ENCODE data around the gene SYNCRIP. TPM values are rescaled to one million over a fixed set of nuclear protein-coding genes. Genes with fewer than 3 reads are reported as not detected.
"Not testable (repeated sequence)": the region's sequence is repeated elsewhere in the genome, so short reads cannot be mapped to it uniquely, and the experiment has no call there.

The SYNCRIP gene
- polyA plus RNA-seq (ENCODE audit: insufficient read length), result 92.8 TPM

GRCh38 chr6:85642774-85643536 lies at the start of gene SYNCRIP:
Gene SYNCRIP (minus strand): TSS chr6:85642886. CDS start chr6:85641439, 1,447 bp downstream.
- DNase-seq, result peak; percentile 100

- DNase-seq, result no peak
Observed at GRCh38 chr6:85691478-85691877, 48.8 kb upstream of the SYNCRIP start.

- DNase-seq, result no peak
Observed at GRCh38 chr6:85690071-85690470, 47.4 kb upstream of the SYNCRIP start.

DNA sequence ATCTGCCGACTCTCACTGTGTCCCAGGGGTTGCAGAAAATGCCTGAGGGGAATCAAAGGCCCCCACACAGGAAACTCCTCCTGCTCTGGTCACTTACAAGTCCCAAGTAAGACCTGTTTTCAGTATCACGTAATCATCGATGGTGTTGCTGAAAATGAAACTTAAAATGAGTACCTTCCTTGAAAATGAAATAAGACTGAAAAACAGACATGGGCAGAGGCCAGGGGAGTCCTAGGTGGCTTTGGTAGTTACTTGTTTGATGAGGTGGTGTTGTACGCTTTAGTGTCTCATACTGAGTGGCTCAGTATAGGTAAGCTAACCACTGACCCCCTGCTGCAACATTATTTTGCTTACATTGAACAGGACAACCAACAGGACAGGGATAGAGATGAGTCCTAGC lies 43.0 kb upstream of the SYNCRIP start:
- no peak for DNase-seq

DNA sequence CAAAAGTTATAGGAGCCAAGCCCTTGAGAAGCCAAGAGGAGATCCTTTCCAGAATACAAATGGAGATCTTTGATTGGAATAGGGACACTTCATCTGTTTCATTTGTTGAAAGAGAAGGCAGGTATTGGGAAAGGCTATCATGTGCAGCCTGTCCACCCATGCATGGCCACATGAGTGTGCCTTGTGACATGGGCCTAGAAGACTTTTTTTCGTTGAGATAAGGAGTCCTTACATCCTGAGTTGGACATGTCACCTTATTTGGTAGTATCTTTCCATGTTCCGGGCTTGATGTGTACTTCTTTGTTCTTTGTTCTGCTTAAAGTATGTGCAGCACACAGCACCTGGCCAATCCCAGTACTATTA lies 42.1 kb upstream of the SYNCRIP start:
- DNase-seq, result no peak

DNA sequence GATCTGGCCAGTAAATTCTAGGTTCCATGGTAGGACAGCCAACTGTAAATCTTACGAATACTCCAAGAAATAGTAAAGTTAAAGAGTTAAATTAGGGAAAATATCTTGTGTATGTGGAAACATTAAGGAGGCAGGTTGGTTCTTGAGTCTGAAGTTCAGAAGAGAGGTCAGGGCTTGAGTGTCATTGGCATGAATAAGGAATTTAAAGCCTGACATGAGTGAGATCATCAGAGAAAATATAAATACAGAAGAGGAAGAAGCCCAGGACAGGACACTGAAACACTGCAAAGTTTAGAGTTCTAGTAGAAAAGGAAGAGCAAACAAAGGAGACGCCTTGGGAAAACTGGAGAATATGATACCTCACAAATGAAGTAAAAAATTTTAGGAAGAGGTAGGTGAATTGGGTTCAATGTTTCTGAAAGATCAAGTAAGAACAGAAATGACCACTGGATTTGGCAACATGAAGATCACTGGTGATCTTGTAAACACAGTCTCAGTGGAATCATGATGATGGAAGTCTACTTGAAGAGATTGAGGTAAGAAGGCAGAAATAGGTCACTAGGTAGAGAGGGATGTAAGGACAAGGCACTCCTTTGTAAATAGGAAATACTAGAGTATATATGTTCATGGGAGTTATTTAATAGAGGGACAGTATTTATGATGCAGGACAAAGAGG lies 41.6 kb upstream of the SYNCRIP start:
- DNase-seq, result no peak

DNA sequence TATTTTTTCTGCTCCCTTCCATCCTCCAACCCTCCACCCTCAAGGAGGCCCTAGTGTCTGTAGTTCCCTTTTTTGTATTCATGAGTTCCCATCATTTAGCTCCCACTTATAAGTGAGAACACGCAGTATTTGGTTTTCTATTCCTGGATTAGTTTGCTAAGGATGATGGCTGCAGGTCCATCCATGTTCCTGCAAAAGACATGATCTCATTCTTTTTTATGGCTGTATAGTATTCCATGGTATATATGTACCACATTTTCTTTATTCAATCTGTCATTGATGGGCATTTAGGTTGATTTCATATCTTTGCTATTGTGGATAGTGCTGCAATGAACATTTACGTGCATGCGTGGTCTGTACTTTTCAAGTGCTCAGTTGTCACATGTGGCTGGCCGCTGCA lies 39.2 kb upstream of the SYNCRIP start:
- not testable (repeated sequence) for DNase-seq

GRCh38 chr6:85680388-85680787 lies 37.7 kb upstream of the SYNCRIP start:
- no peak for DNase-seq

DNA sequence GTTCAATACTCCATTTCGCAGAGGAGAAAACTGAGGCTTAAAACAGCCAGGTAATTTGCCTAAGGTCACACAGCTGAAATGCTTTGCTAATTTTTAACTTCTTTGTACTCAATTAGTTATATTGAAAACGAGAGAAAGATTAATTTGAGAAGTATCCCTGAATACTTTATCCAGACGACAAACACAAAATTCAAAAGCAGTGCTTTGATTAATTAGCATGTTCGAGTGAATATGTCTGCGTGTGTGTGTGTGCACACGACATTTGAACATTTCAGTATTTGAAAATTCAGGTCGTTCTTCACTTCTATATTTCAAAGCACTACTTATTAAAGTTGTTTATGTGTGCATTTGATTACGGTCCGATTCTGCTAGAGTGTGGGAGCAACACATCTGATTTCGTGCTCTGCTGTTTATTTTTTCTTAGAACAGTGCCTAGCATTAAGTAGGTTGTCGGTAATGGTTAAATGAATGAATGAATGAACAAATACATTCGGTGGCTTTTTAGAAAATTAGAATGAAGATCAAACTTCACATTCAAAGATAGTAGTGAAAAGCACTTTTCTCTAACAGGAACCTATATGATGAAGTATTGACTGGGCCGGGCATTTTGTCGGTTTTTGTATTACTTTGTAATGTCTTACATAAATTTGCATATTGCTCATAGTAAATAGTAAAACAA lies 36.9 kb upstream of the SYNCRIP start:
- DNase-seq, result no peak

- peak; percentile 100 for DNase-seq
Observed at GRCh38 chr6:85678602-85679444, 36.1 kb upstream of the SYNCRIP start.

GRCh38 chr6:85678026-85678601 lies 35.4 kb upstream of the SYNCRIP start:
- no peak for DNase-seq

GRCh38 chr6:85677234-85677956 lies 34.7 kb upstream of the SYNCRIP start:
- no peak for DNase-seq

GRCh38 chr6:85676086-85676729 lies 33.5 kb upstream of the SYNCRIP start:
- DNase-seq, result no peak

- DNase-seq, result no peak
Observed at GRCh38 chr6:85675030-85675819, 32.5 kb upstream of the SYNCRIP start.

DNA sequence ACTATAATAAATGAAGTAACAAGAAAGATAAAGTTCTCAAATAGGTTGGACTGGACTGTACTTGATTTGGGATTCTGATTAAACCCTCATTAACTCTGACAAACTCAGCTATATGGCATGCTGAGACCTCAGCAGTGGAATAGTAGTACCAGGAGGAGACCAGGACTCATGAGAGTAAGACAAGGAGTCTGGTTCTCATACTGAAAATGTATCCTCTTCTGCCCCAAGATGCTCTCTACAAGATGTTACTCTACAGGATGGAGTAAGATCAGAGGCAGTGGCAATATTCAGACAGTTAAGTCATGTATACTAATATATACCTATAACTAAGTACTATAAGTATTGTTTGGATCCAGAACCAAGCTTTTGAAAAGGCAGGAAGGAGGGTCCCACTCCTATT lies 31.9 kb upstream of the SYNCRIP start:
- DNase-seq, result no peak

- DNase-seq, result no peak
Observed at GRCh38 chr6:85673198-85674139, 30.8 kb upstream of the SYNCRIP start.

DNA sequence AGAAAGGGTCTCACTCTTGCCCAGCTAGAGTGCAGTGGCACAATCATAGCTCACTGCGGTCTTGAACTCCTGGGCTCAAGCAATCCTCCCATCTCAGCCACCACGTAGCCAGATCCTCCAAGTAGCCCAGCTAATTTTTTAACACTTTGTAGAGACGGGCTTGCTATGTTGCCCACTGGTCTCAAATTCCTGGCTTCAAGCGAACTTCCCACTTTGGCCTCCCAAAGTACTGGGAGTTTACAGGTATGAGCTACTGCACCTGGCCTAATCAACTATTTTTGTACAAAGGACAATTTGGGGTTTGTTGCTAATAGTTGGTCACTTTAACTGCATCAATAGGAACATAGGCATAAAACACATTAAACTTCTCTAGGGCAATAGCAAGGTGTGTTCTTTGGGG lies 29.9 kb upstream of the SYNCRIP start:
- DNase-seq, result no peak

- DNase-seq, result no peak
Observed at GRCh38 chr6:85672050-85672449, 29.4 kb upstream of the SYNCRIP start.

DNA sequence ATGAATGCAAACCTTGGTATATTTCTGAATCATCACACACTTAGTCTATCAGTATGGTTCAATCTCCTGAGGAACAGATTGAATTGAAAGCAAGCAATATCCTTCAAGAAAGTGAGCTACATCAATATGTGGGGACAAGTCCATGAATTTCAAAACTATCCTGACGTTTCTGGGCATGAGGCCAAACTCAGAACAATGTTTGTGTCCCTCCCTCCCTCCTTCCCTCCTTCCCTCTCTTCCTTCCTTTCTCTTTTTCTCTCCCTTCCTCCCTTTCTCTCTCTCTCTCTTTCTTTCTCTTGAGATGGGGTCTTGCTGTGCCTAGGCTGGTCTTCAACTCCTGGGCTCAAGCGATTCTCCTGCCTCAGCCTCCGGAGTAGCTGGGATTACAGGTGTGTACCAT lies 27.9 kb upstream of the SYNCRIP start:
- DNase-seq, result no peak

All from hindlimb muscle (tissue), 1 donor.